ENCODE results near the gene STK4. TPM values are rescaled to one million over a fixed set of nuclear protein-coding genes. Genes with fewer than 3 reads are reported as not detected.

STK4 gene
- total and polyA plus RNA-seq, 9 donors = 8.3 to 27.5 (median 19.6) TPM

- intact Hi-C loops (cut with DNase I) = loop anchor here in 2 of 4 donors (10.0 kb wide), 2 partner anchors 209 to 219 kb away; partner anchors contain the start of gene KCNK15 (in 1 of the 2)
- no peak for DNase-seq
- Histone ChIP-seq H3K4me3 (no peak overlapping the region), H3K4me1 (ENCODE audit: insufficient read depth) (peaks cover 11% of the 10 kb centered on the region), H3K36me3 (no peaks in the 10 kb centered on the region), H3K9me3 (no peaks in the 10 kb centered on the region), H3K27me3 (no peaks in the 10 kb centered on the region), H3K27ac (no peak overlapping the region)
- TF ChIP-seq EP300 (IDR thresholded peaks at IDR 0.05) (no peak), CTCF (IDR thresholded peaks at IDR 0.05) (no peak), POLR2A (IDR thresholded peaks at IDR 0.05) (no peak)
- WGBS, 3 donors = 67 to 73% (median 69%) methylated on average over 4 of the region's 4 CpGs
Measured at GRCh38 chr20:44963325-44964215, 2.7 kb upstream of the STK4 start.

GRCh38 chr20:44965651-44966029, 672 bp upstream of the STK4 start:
- H3K36me3 ChIP-seq = no peaks in the 10 kb centered on the region
- H3K9me3 ChIP-seq = no peaks in the 10 kb centered on the region
- intact Hi-C loops (cut with DNase I) = loop anchor here in 2 of 4 donors (10.0 kb wide), 2 partner anchors 211 to 221 kb away; partner anchors contain the start of gene KCNK15 (in 1 of the 2)
- peak overlapping the region; percentile 87 for H3K4me3 ChIP-seq
- H3K27ac ChIP-seq = no peak overlapping the region
- no peak for DNase-seq
- H3K27me3 ChIP-seq = no peaks in the 10 kb centered on the region
- no peak for TF ChIP-seq POLR2A (IDR thresholded peaks at IDR 0.05)
- no peak for TF ChIP-seq EP300 (IDR thresholded peaks at IDR 0.05)
- no peak for TF ChIP-seq CTCF (IDR thresholded peaks at IDR 0.05)
- H3K4me1 ChIP-seq (ENCODE audit: insufficient read depth) = peaks cover 7% of the 10 kb centered on the region
- WGBS, 3 donors = 25 to 37% (median 32%) methylated on average over 5 of the region's 5 CpGs

- H3K27me3 ChIP-seq = no peaks in the 10 kb centered on the region
- no peaks in the 10 kb centered on the region for H3K36me3 ChIP-seq
- H3K9me3 ChIP-seq = no peaks in the 10 kb centered on the region
- H3K4me1 ChIP-seq (ENCODE audit: insufficient read depth) = peaks cover 7% of the 10 kb centered on the region
- TF ChIP-seq CTCF (IDR thresholded peaks at IDR 0.05) (no peak), EP300 (IDR thresholded peaks at IDR 0.05) (no peak), POLR2A (IDR thresholded peaks at IDR 0.05) (no peak)
- intact Hi-C loops (cut with DNase I) = loop anchor here in 2 of 4 donors (10.0 kb wide), 2 partner anchors 213 to 223 kb away; partner anchors contain the start of gene KCNK15 (in 1 of the 2)
- no peak overlapping the region for H3K27ac ChIP-seq
- peak overlapping the region; percentile 87 for H3K4me3 ChIP-seq
- WGBS, 3 donors = 54 to 69% (median 59%) methylated on average over 5 of the region's 5 CpGs
- DNase-seq = no peak
Measured at GRCh38 chr20:44967207-44967807, 995 bp downstream of the STK4 start.

- DNase-seq = no peak
- Histone ChIP-seq H3K27me3 (no peaks in the 10 kb centered on the region), H3K27ac (no peak overlapping the region), H3K36me3 (no peaks in the 10 kb centered on the region), H3K4me1 (ENCODE audit: insufficient read depth) (peaks cover 7% of the 10 kb centered on the region), H3K4me3 (no peak overlapping the region), H3K9me3 (no peaks in the 10 kb centered on the region)
- TF ChIP-seq CTCF (IDR thresholded peaks at IDR 0.05) = no peak
- WGBS, 3 donors = 58 to 65% (median 63%) methylated on average over 3 of the region's 3 CpGs
- intact Hi-C loops (cut with DNase I) = loop anchor here in 2 of 4 donors (10.0 kb wide), 2 partner anchors 215 to 225 kb away; partner anchors contain the start of gene KCNK15 (in 1 of the 2)
Measured at GRCh38 chr20:44969300-44969894, 3.1 kb downstream of the STK4 start.

All from ovary (tissue), 9 donors.